PC-9 (cell line): ENCODE measurements around the gene UROS.

Experiments
- CTCF ChIP-seq: fragments of 200-600 bp; sonication (generic); conservative IDR thresholded peaks from 2 replicates; pipeline ENCODE4 v1.6.1; 2017; ENCODE audit warnings: mixed run types, antibody characterized with exemption, mild to moderate bottlenecking, moderate library complexity
- EZH2 ChIP-seq: fragments of 200-600 bp; sonication (generic); IDR thresholded peaks from 2 replicates; pipeline ENCODE4 v1.8.0; 2017; ENCODE audit warnings: antibody characterized with exemption, low read depth

GRCh38 chr10:125865120-125865519 is 42.1 kb upstream of the UROS start:
- no peak for TF ChIP-seq EZH2
- no peak for TF ChIP-seq CTCF
